Effector memory CD8-positive, alpha-beta T cell (primary cell): Measurements from ENCODE around the gene TIMM17B.
A peak's percentile ranks its signal among the peaks of the same experiment; 100 is the strongest.

Source experiments
- ATAC-seq: fragments of 150-1000 bp; cut with Tn5 transposase; replicated peaks from 2 replicates; pipeline ENCODE4 v1.10.0; 2021; ENCODE audit warnings: mild to moderate bottlenecking, moderate library complexity
- DNase-seq, 3 experiments: peaks; one replicate each; pipeline ENCODE4 v3.0.0; 2021
- H3K27ac Mint-ChIP-seq, 2 donors: one replicate each; pipeline ENCODE4 v1.8.0; 2022; ENCODE audit warnings: mild to moderate bottlenecking in 2 of 2, mixed read lengths in 2 of 2, moderate library complexity in 2 of 2
- H3K27me3 Mint-ChIP-seq, 2 donors: one replicate each; pipeline ENCODE4 v1.8.0; 2022; ENCODE audit warnings: mixed read lengths in 2 of 2
- H3K36me3 Mint-ChIP-seq: one replicate; pipeline ENCODE4 v1.8.0; 2022; ENCODE audit warnings: mild to moderate bottlenecking, moderate library complexity, mixed read lengths; ENCODE audit not compliant: insufficient read depth
- H3K4me1 Mint-ChIP-seq, 2 donors: one replicate each; pipeline ENCODE4 v1.8.0; 2022; ENCODE audit warnings: low read depth in 2 of 2, mixed read lengths in 2 of 2
- H3K4me3 Mint-ChIP-seq, 2 donors: one replicate each; pipeline ENCODE4 v1.8.0; 2022; ENCODE audit warnings: mild to moderate bottlenecking in 2 of 2, mixed read lengths in 2 of 2, moderate library complexity in 2 of 2
- H3K9me3 Mint-ChIP-seq, 2 donors: one replicate each; pipeline ENCODE4 v1.8.0; 2022; ENCODE audit warnings: mixed read lengths in 2 of 2

TIMM17B gene

DNA sequence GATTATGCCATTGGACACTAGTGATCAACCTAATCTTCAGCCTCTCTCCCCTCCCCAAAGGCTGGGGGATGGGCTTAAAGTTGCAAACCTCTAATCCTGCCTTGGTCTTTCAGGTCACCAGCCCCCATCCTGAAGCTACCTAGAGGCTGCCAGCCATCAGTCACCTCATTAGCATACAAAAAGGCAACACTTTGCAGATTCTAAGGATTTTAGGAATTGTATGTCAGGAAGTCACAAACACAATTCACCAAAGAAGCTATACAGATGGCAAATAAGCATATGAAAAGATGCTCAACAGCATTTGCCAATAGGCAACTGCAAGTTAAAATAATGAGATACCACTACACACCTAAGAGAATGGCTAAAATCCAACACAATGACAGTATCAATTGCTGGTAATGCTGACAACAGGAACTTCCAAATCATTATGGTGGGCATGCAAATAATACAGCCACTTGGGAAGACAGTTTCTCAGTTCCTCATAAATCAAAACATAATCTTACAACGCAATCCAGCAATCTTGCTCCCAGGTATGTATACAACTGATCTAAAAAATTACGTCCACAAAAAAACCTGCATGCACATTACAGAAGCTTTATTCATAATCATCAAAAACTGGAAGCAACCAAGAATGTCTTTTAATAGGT is 30.3 kb upstream of the TIMM17B start:
- peaks cover 6 to 9% of the 10 kb centered on the region in 2 donors for H3K4me1 Mint-ChIP-seq
- peaks cover 65% of the 10 kb centered on the region for H3K36me3 Mint-ChIP-seq
- H3K9me3 Mint-ChIP-seq = no peaks in the 10 kb centered on the region
- H3K27me3 Mint-ChIP-seq = no peaks in the 10 kb centered on the region
- ATAC-seq (no peak), DNase-seq (no peak)
- H3K4me3 Mint-ChIP-seq = no peak overlapping the region
- no peak overlapping the region for H3K27ac Mint-ChIP-seq

GRCh38 chrX:48927123-48927522 is 29.6 kb upstream of the TIMM17B start:
- H3K27me3 Mint-ChIP-seq = no peaks in the 10 kb centered on the region
- no peak overlapping the region for H3K27ac Mint-ChIP-seq
- H3K4me3 Mint-ChIP-seq = no peak overlapping the region
- no peak for DNase-seq
- H3K9me3 Mint-ChIP-seq = no peaks in the 10 kb centered on the region
- ATAC-seq = no peak
- peaks cover 62% of the 10 kb centered on the region for H3K36me3 Mint-ChIP-seq
- peaks cover 6 to 11% of the 10 kb centered on the region in 2 donors for H3K4me1 Mint-ChIP-seq

DNA sequence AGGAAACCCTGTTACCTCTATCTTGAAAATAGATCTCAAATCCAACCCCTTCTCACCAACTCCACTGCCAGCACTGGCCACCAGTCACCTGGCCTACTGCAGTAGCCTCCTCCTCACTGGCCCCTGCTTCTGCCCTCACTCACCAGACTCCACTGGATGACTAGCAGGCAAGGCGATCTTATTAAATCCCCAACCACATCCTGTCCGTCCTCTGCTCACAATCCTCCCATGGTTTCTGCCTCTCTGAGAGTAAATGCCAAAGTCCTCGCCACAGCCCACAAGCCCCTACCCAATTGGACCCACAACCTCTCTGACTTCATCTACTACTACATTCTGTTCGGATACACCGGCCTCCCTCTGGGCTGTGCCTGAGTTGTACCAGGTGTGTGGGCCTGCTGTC is 26.7 kb upstream of the TIMM17B start:
- H3K36me3 Mint-ChIP-seq = peaks cover 65% of the 10 kb centered on the region
- H3K4me1 Mint-ChIP-seq = peaks cover 19 to 25% of the 10 kb centered on the region in 2 donors
- DNase-seq (no peak), ATAC-seq (no peak)
- peak overlapping the region; percentile 24 to 50 for H3K4me3 Mint-ChIP-seq
- no peaks in the 10 kb centered on the region for H3K27me3 Mint-ChIP-seq
- H3K9me3 Mint-ChIP-seq = no peaks in the 10 kb centered on the region
- H3K27ac Mint-ChIP-seq = peak overlapping the region; percentile 83 to 97

- Mint-ChIP-seq H3K4me3 (peak overlapping the region; percentile 24 to 50), H3K27ac (peak overlapping the region; percentile 83 to 97), H3K36me3 (peaks cover 67% of the 10 kb centered on the region), H3K4me1 (peaks cover 19 to 25% of the 10 kb centered on the region in 2 donors), H3K27me3 (no peaks in the 10 kb centered on the region), H3K9me3 (no peaks in the 10 kb centered on the region)
- ATAC-seq (no peak), DNase-seq (no peak)
Observed at GRCh38 chrX:48923771-48924170, 26.2 kb upstream of the TIMM17B start.

DNA sequence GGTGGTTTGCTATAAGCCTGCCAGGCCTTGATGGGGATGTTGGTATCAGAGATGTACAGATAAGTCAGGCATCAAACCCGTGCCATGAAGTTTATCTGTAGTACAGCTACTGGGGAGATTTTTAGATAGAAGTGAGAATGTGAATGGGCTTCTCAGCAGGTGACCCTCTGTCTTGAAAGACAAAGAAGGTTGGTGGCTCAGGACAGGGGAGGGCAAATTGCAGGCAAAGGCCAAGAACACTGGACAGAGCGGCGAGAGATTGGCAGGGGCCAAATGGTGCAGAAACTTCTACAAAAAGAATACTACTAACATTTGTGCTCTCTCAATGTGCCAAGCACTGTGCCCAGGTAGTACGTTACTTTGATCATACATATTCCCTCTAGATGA is 23.1 kb upstream of the TIMM17B start:
- Mint-ChIP-seq H3K27ac (peak overlapping the region; percentile 96 to 97), H3K27me3 (no peaks in the 10 kb centered on the region), H3K4me3 (peak overlapping the region; percentile 89), H3K9me3 (no peaks in the 10 kb centered on the region), H3K4me1 (peaks cover 26 to 37% of the 10 kb centered on the region in 2 donors), H3K36me3 (peaks cover 77% of the 10 kb centered on the region)
- ATAC-seq (no peak), DNase-seq (no peak)

- Mint-ChIP-seq H3K27me3 (no peaks in the 10 kb centered on the region), H3K4me1 (peaks cover 26 to 39% of the 10 kb centered on the region in 2 donors)
Observed at GRCh38 chrX:48919947-48920717, 22.6 kb upstream of the TIMM17B start.

DNA sequence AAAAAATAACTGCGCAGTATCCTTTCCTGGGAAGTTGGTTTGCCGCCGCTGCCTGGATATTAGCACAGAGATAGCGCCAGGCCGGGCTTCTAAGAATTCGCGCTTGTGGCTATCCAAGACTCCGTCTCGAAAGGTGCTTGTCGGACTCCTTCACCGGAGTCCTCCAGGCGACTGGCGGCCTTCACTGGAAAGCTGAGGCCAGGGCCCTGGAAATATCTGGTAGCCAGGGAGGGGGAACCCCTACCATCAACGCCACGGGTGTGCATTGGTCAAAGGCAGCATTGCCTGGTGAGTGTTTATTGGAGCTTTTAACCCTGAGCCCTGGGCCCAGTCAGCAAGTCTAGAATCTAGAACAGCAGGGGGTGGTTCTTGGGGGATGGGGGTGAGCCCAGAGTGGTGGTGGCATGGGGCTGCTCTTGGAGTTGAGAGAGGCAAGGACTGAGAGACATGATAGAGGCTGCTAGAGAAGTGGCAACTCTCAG is 21.8 kb upstream of the TIMM17B start:
- DNase-seq (no peak), ATAC-seq (peak; percentile 17)
- H3K27ac Mint-ChIP-seq = peak overlapping the region; percentile 96 to 97
- peak overlapping the region; percentile 89 for H3K4me3 Mint-ChIP-seq
- peaks cover 30 to 43% of the 10 kb centered on the region in 2 donors for H3K4me1 Mint-ChIP-seq
- H3K36me3 Mint-ChIP-seq = peaks cover 83% of the 10 kb centered on the region
- H3K27me3 Mint-ChIP-seq = no peaks in the 10 kb centered on the region
- H3K9me3 Mint-ChIP-seq = no peaks in the 10 kb centered on the region

More at GRCh38 chrX:48919947-48920717, 22.6 kb upstream of the TIMM17B start:
- Mint-ChIP-seq H3K9me3 (no peaks in the 10 kb centered on the region), H3K36me3 (peaks cover 79% of the 10 kb centered on the region), H3K27ac (peak overlapping the region; percentile 96 to 97), H3K4me3 (peak overlapping the region; percentile 89)
- peak in 2 of 3 experiments; percentile 30 to 39 for DNase-seq
- ATAC-seq = peak; percentile 31

- H3K27me3 Mint-ChIP-seq = no peaks in the 10 kb centered on the region
- peak; percentile 69 for ATAC-seq
- peak; percentile 86 to 89 (median 88) for DNase-seq
- peaks cover 29 to 42% of the 10 kb centered on the region in 2 donors for H3K4me1 Mint-ChIP-seq
- peak within 1 kb of the TSS; percentile 89 for H3K4me3 Mint-ChIP-seq
- no peaks in the 10 kb centered on the region for H3K9me3 Mint-ChIP-seq
- H3K36me3 Mint-ChIP-seq = peaks cover 84% of the 10 kb centered on the region
- peak within 1 kb of the TSS; percentile 96 to 97 for H3K27ac Mint-ChIP-seq
Observed at GRCh38 chrX:48918643-48919340, 21.2 kb upstream of the TIMM17B start, which contains the start of gene PIM2. Gene PIM2, minus strand, starts transcription at chrX:48919024. Its CDS starts 190 bp downstream, at chrX:48918834.

GRCh38 chrX:48918301-48918642 is 20.7 kb upstream of the TIMM17B start:
- ATAC-seq = no peak
- Mint-ChIP-seq H3K27me3 (no peaks in the 10 kb centered on the region), H3K27ac (peak overlapping the region; percentile 96 to 97), H3K36me3 (peaks cover 84% of the 10 kb centered on the region), H3K9me3 (no peaks in the 10 kb centered on the region), H3K4me3 (peak overlapping the region; percentile 89), H3K4me1 (peaks cover 29 to 45% of the 10 kb centered on the region in 2 donors)
- DNase-seq = no peak

DNA sequence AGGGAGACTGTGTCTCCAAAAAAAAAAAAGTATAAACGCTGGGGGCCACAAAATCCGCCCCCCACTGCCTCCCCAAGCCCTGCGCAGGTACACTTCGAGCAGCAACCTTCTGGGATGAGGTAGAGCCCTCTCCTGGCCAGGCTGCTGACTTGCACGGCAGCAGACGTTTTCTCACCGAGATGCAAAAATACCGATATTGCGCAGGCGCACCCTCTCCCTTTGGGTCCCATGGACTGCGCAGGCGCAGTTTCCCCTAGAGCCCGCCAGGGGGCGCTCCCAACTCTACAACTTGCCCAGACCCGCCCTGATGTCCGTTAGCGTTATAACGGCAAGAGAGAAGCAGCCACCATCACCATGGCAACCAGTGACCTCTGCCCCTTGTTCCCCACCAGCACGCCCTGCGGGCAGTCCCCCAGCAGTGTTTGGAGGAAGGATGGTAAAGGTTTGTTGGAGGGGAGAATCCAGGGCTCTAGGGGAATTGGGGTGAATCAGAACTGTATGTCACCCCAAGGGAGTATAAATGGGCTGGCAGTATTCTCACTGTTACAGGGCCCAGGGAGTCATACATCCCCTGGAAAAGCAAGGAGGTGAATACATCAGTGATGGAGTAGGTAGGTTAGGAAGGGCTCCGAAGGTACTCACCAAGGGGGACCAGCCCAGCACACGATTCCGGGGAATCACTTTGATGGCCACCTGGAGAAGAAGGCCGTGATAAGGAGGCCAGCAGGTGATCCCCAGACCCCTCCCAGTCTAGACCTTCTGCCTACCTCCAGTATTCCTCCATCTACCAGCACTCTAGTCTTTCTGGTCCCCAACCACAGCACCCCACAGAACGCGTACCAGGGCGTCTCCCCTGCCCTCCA is 19.8 kb upstream of the TIMM17B start:
- Mint-ChIP-seq H3K27ac (peak overlapping the region; percentile 96 to 97), H3K36me3 (peaks cover 92% of the 10 kb centered on the region), H3K4me1 (peaks cover 31 to 43% of the 10 kb centered on the region in 2 donors), H3K4me3 (peak overlapping the region; percentile 89), H3K9me3 (no peaks in the 10 kb centered on the region), H3K27me3 (no peaks in the 10 kb centered on the region)
- ATAC-seq (peak; percentile 42), DNase-seq (peak; percentile 86 to 87 (median 87))

GRCh38 chrX:48914593-48915493 is 17.3 kb upstream of the TIMM17B start:
- Mint-ChIP-seq H3K4me3 (peak overlapping the region; percentile 60 to 89), H3K4me1 (peaks cover 39 to 51% of the 10 kb centered on the region in 2 donors)

More at GRCh38 chrX:48914593-48915493, 17.3 kb upstream of the TIMM17B start:
- no peaks in the 10 kb centered on the region for H3K27me3 Mint-ChIP-seq
- no peaks in the 10 kb centered on the region for H3K9me3 Mint-ChIP-seq
- H3K27ac Mint-ChIP-seq = peak overlapping the region in 1 of 2 donors; percentile 72
- peaks cover 100% of the 10 kb centered on the region for H3K36me3 Mint-ChIP-seq
- ATAC-seq (no peak), DNase-seq (no peak)
